Right lobe of liver (tissue), 6 donors: Measurements from ENCODE around the gene MAP3K5. TPM values are rescaled to one million over a fixed set of nuclear protein-coding genes. Genes with fewer than 3 reads are reported as not detected.

Source experiments
- ATAC-seq, 4 donors: fragments of 200-7000 bp; cut with Tn5 transposase; one replicate each; pipeline ENCODE4 v1.9.1; 2020; ENCODE audit warnings: mild to moderate bottlenecking in 4 of 4, moderate library complexity in 4 of 4
- DNase-seq, 3 donors: peaks; one replicate each; pipeline ENCODE4 v3.0.0-alpha.2; 2020
- H3K27ac ChIP-seq, 3 donors: fragments of 200-600 bp; one replicate each; pipeline ENCODE4 v1.8.0; 2022
- H3K27me3 ChIP-seq, 2 donors: fragments of 200-600 bp; one replicate each; pipeline ENCODE4 v1.8.0; 2022
- H3K36me3 ChIP-seq, 4 donors: fragments of 200-600 bp; sonication (generic) in 1 of 4; one replicate each; pipeline versions ENCODE4 v1.5.1 to v1.8.0; 2017 to 2022; ENCODE audit warnings: control low read depth in 1 of 4
- H3K4me1 ChIP-seq, 4 donors: fragments of 200-600 bp; sonication (generic) in 1 of 4; one replicate each; pipeline versions ENCODE4 v1.5.1 to v1.8.0; 2017 to 2022; ENCODE audit warnings: control low read depth in 1 of 4
- H3K4me3 ChIP-seq, 3 donors: fragments of 200-600 bp; one replicate each; pipeline ENCODE4 v1.8.0; 2022
- H3K9me3 ChIP-seq, 4 donors: fragments of 200-600 bp; sonication (generic) in 1 of 4; one replicate each; pipeline versions ENCODE4 v1.5.1 to v1.8.0; 2017 to 2022; ENCODE audit warnings: control low read depth in 1 of 4
- CTCF ChIP-seq, 4 donors: fragments of 200-600 bp in 3 of 4; fragments of 450-650 bp in 1 of 4; IDR thresholded peaks; one replicate each; pipeline versions ENCODE4 v1.5.1 to v1.8.0; 2016 to 2022; ENCODE audit warnings: antibody characterized with exemption in 4 of 4, mild to moderate bottlenecking in 2 of 4
- POLR2A ChIP-seq: fragments of 450-650 bp; IDR thresholded peaks from one replicate; pipeline ENCODE4 v1.6.1; 2017; ENCODE audit warnings: antibody characterized with exemption, mild to moderate bottlenecking
- WGBS: methylation state at CpG from one replicate; pipeline ENCODE4 v1.1.6; 2018; ENCODE audit warnings: low coverage, low lambda C conversion rate; ENCODE audit not compliant: insufficient coverage; ENCODE audit errors: missing lambda C conversion rate; 5-methylcytosine and 5-hydroxymethylcytosine counted together
- intact Hi-C, 2 donors: fragments of 100-400 bp; cut with DNase I; formaldehyde crosslinking; loops; one replicate each; pipeline versions ENCODE4 v1.11.2 to v1.14.1; 2022
- total RNA-seq, 6 experiments: library from RNA; depleted of rRNA in 2 of 6; stranded (reverse); fragments of >200 nt in 2 of 6; fragmentation: NEBNext Ultra II Directional in 3 of 6; extraction: Animal tissue kit (Norgen Biotek cat#: 25700) in 3 of 6; gene quantifications; one replicate each; pipeline versions ENCODE4 v1.1.0 to v1.2.4, GENCODE V29; 2016 to 2023
- donor health status: DM: no; HTN: yes; CAD: no.
- donor health status: DM: no; HTN: no; CAD: no.
- donor health status: DM: no; HTN: no; CAD: no.
- donor health status: DM: no; HTN: yes; CAD: no.
- donor health status: DM: no; HTN: yes; CAD: no.

The MAP3K5 gene
- total RNA-seq, 6 experiments from 2014 or later, result 5.0 to 10.4 (median 6.9) TPM

DNA sequence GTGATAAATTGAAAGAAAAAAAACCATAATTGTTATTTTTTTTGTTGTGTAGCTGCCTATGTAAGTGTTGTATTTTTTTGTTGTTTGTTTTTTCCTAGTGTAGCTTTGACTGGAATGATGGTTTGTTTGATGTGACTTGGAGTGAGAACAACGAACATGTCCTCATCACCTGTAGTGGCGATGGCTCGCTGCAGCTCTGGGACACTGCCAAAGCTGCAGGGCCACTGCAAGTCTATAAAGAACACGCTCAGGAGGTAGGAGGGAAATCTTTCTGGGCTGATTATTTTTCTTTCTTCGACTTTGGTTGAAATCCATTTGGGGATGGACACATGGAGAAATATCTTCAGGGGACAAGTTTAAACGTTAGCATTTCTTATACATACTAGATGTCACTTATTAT, 33.9 kb upstream of the MAP3K5 start:
- WGBS, result 93% methylated on average over 6 of the region's 6 CpGs
- no peak for TF ChIP-seq POLR2A
- no peaks in the 10 kb centered on the region for H3K9me3 ChIP-seq
- H3K4me1 ChIP-seq, result peaks cover 0 to 5% (median 0%) of the 10 kb centered on the region in 4 donors
- peaks cover 0 to 4% (median 1%) of the 10 kb centered on the region in 4 donors for H3K36me3 ChIP-seq
- H3K27ac ChIP-seq, result no peak overlapping the region
- no peaks in the 10 kb centered on the region for H3K27me3 ChIP-seq
- intact Hi-C loops, result no loop called here
- ATAC-seq (no peak), DNase-seq (no peak)
- no peak overlapping the region for H3K4me3 ChIP-seq

GRCh38 chr6:136823128-136823660, 30.9 kb upstream of the MAP3K5 start:
- peak overlapping the region; percentile 73 to 84 (median 83) for H3K4me3 ChIP-seq
- H3K4me1 ChIP-seq, result peaks cover 0 to 5% (median 0%) of the 10 kb centered on the region in 4 donors
- H3K27me3 ChIP-seq, result no peaks in the 10 kb centered on the region
- H3K27ac ChIP-seq, result peak overlapping the region; percentile 74 to 87 (median 81)
- peak in 1 of 3 donors; percentile 62 for DNase-seq
- H3K36me3 ChIP-seq, result peaks cover 0 to 3% (median 0%) of the 10 kb centered on the region in 4 donors
- TF ChIP-seq CTCF (IDR thresholded peaks at IDR 0.05) (no peak), POLR2A (no peak)
- WGBS, result 68% methylated on average over 5 of the region's 31 CpGs
- no peaks in the 10 kb centered on the region for H3K9me3 ChIP-seq
- no peak for ATAC-seq
- intact Hi-C loops, result no loop called here

DNA sequence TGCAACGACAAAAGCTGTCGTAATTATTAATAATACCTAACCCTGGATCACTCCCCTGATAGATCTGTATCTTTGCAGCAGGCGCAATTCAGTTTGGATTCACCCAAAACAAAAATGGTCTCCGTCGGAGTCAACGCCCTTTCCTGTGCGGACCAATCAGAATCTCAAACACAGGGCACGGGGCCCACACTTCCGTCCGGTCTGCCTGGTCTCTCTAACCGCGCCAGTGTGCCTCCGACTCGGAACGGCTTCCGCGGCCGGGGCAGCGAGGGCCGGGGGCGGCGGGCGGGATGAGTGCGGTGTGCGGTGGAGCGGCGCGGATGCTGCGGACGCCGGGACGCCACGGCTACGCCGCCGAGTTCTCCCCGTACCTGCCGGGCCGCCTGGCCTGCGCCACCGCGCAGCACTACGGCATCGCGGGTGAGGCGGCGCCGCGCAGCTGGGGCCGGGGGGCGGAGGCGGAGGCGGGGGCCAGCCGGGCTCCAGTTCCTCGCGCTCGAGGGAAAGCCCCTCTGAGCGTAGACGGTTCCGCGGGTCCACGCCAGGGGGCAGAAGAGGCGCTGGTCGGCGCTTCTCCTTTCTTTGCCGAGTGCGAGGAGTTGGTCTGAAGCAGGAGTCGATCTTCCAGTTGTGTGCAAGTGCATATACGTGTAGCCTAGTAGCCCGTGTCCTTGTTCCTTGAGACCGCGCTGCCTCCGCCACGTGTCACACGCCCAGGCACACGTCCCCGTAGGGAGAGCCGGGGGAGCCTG, 30.3 kb upstream of the MAP3K5 start, which contains the start of gene PEX7:
TSS of gene PEX7 (plus strand) at position 217 of the 752 bp plus-strand sequence. CDS start at position 291, 74 bp downstream.
- no peaks in the 10 kb centered on the region for H3K27me3 ChIP-seq
- H3K36me3 ChIP-seq, result no peaks in the 10 kb centered on the region
- DNase-seq (peak; percentile 89 to 94 (median 92)), ATAC-seq (peak; percentile 95 to 97 (median 96))
- peak within 1 kb of the TSS; percentile 73 to 84 (median 83) for H3K4me3 ChIP-seq
- intact Hi-C loops, result no loop called here
- WGBS, result under 1% methylated on average over 23 of the region's 78 CpGs
- peak within 1 kb of the TSS; percentile 74 to 87 (median 81) for H3K27ac ChIP-seq
- TF ChIP-seq POLR2A (peak; percentile 77), CTCF (IDR thresholded peaks at IDR 0.05) (peak; percentile 53 to 66 (median 64))
- H3K4me1 ChIP-seq, result peaks cover 0 to 5% (median 0%) of the 10 kb centered on the region in 4 donors
- H3K9me3 ChIP-seq, result no peaks in the 10 kb centered on the region

- intact Hi-C loops, result no loop called here
- Histone ChIP-seq H3K4me3 (peak overlapping the region; percentile 73 to 84 (median 83)), H3K36me3 (no peaks in the 10 kb centered on the region), H3K4me1 (peaks cover 0 to 5% (median 0%) of the 10 kb centered on the region in 4 donors), H3K27ac (peak overlapping the region in 2 of 3 donors; percentile 81 to 87), H3K27me3 (no peaks in the 10 kb centered on the region), H3K9me3 (no peaks in the 10 kb centered on the region)
- ATAC-seq (peak in 3 of 4 donors; percentile 10 to 27 (median 11)), DNase-seq (peak in 1 of 3 donors; percentile 21)
- TF ChIP-seq POLR2A (no peak), CTCF (IDR thresholded peaks at IDR 0.05) (no peak)
- WGBS, result 0% methylated on average over 10 of the region's 11 CpGs
Measured at GRCh38 chr6:136822046-136822375, 29.7 kb upstream of the MAP3K5 start.

DNA sequence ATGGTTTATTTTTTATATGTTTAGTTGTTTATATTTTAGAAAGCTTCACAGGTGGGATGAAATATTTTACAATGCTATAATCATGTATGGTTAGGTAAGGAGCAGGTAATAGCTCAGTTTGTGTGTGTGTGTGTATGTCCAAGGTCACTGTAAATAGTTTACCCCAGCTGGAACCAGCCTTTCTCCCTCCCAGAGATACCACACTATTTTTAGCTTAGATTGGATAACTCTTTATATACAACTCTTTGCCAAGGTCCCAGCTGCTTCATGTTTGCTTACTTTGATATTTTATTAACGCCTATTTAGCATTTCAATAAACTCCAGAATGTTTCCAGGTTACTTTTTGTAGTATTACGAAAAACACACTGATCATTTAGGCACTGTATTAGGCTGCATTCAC, 28.3 kb upstream of the MAP3K5 start:
- Histone ChIP-seq H3K27me3 (no peaks in the 10 kb centered on the region), H3K4me1 (peaks cover 0 to 5% (median 0%) of the 10 kb centered on the region in 4 donors), H3K27ac (no peak overlapping the region), H3K4me3 (no peak overlapping the region), H3K9me3 (no peaks in the 10 kb centered on the region), H3K36me3 (no peaks in the 10 kb centered on the region)
- DNase-seq, result no peak
- TF ChIP-seq POLR2A (no peak), CTCF (IDR thresholded peaks at IDR 0.05) (no peak)
- intact Hi-C loops, result no loop called here
- ATAC-seq, result no peak
- WGBS, result 79% methylated on average over 2 of the region's 2 CpGs
